Measurements from ENCODE around the gene YY1.
A peak's percentile ranks its signal among the peaks of the same experiment; 100 is the strongest.

The YY1 gene

GRCh38 chr14:100299238-100299560, 60.3 kb downstream of the YY1 start:
- no peak overlapping the region for H2AK5ac ChIP-seq (ENCODE audit: low read length, severe bottlenecking)
- no peaks in the 10 kb centered on the region for H3K27me3 ChIP-seq (ENCODE audit: control insufficient read depth in 1 of 2, insufficient read depth in 1 of 2, low read length in 2 of 2)
- no peak overlapping the region for H3K9ac ChIP-seq (ENCODE audit: low read length)
- no peak overlapping the region for H3K14ac ChIP-seq (ENCODE audit: low read length in 2 of 2)
- no peak for DNase-seq
- WGBS: 95% methylated on average over 6 of the region's 6 CpGs
- peaks cover 52% of the 10 kb centered on the region for H3K79me1 ChIP-seq (replicated peaks; ENCODE audit: low read length, poor library complexity, severe bottlenecking)
- no peak overlapping the region for H2BK5ac ChIP-seq (ENCODE audit: low read depth, low read length, poor library complexity, severe bottlenecking)
- no peak overlapping the region for H4K8ac ChIP-seq (ENCODE audit: low read length)
- no peak overlapping the region for H2BK15ac ChIP-seq (ENCODE audit: low read depth, poor library complexity, severe bottlenecking)
- H2AFZ ChIP-seq (ENCODE audit: low read depth, low read length): no peak overlapping the region
- peaks cover 19% of the 10 kb centered on the region for H3K4me1 ChIP-seq (ENCODE audit: control insufficient read depth, insufficient read depth, low read depth, low read length)
- H3K4me2 ChIP-seq (ENCODE audit: low read length, poor library complexity, severe bottlenecking): no peak overlapping the region
- H3K23ac ChIP-seq (ENCODE audit: low read length in 2 of 2): no peak overlapping the region
- no peak overlapping the region for H3K4ac ChIP-seq (ENCODE audit: low read depth in 1 of 2, low read length in 2 of 2)
- H2BK120ac ChIP-seq (ENCODE audit: low read depth, low read length): no peak overlapping the region
- peaks cover 9 to 50% of the 10 kb centered on the region in 2 experiments for H3K36me3 ChIP-seq (ENCODE audit: control insufficient read depth in 1 of 2, insufficient read depth in 2 of 2, low read depth in 1 of 2, low read length in 2 of 2)
- H3K9me3 ChIP-seq (ENCODE audit: control insufficient read depth, low read length): no peaks in the 10 kb centered on the region
- H3K18ac ChIP-seq (ENCODE audit: low read depth in 1 of 2, low read length in 2 of 2): no peak overlapping the region
- no peak overlapping the region for H3K4me3 ChIP-seq (ENCODE audit: insufficient read depth in 1 of 2, low read depth in 1 of 2, low read length in 2 of 2)
- H2BK12ac ChIP-seq (ENCODE audit: low read length in 2 of 2): no peak overlapping the region
- no peak overlapping the region for H4K91ac ChIP-seq (ENCODE audit: low read length)
- no peak overlapping the region for H3K27ac ChIP-seq (ENCODE audit: low read length, poor library complexity, severe bottlenecking)

- no peaks in the 10 kb centered on the region for H3K9me3 ChIP-seq (ENCODE audit: control insufficient read depth, low read length)
- no peak for DNase-seq
- peaks cover 31% of the 10 kb centered on the region for H3K4me1 ChIP-seq (ENCODE audit: control insufficient read depth, insufficient read depth, low read depth, low read length)
- H3K4ac ChIP-seq (ENCODE audit: low read depth in 1 of 2, low read length in 2 of 2): no peak overlapping the region
- H2BK15ac ChIP-seq (ENCODE audit: low read depth, poor library complexity, severe bottlenecking): no peak overlapping the region
- H3K4me3 ChIP-seq (ENCODE audit: insufficient read depth in 1 of 2, low read depth in 1 of 2, low read length in 2 of 2): no peak overlapping the region
- H3K36me3 ChIP-seq (ENCODE audit: control insufficient read depth in 1 of 2, insufficient read depth in 2 of 2, low read depth in 1 of 2, low read length in 2 of 2): peaks cover 9 to 30% of the 10 kb centered on the region in 2 experiments
- peaks cover 49% of the 10 kb centered on the region for H3K79me1 ChIP-seq (replicated peaks; ENCODE audit: low read length, poor library complexity, severe bottlenecking)
- no peak overlapping the region for H3K23ac ChIP-seq (ENCODE audit: low read length in 2 of 2)
- no peak overlapping the region for H3K4me2 ChIP-seq (ENCODE audit: low read length, poor library complexity, severe bottlenecking)
- no peak overlapping the region for H2BK120ac ChIP-seq (ENCODE audit: low read depth, low read length)
- no peak overlapping the region for H2AFZ ChIP-seq (ENCODE audit: low read depth, low read length)
- H3K27ac ChIP-seq (ENCODE audit: low read length, poor library complexity, severe bottlenecking): no peak overlapping the region
- no peak overlapping the region for H3K18ac ChIP-seq (ENCODE audit: low read depth in 1 of 2, low read length in 2 of 2)
- no peak overlapping the region for H3K14ac ChIP-seq (ENCODE audit: low read length in 2 of 2)
- no peaks in the 10 kb centered on the region for H3K27me3 ChIP-seq (ENCODE audit: control insufficient read depth in 1 of 2, insufficient read depth in 1 of 2, low read length in 2 of 2)
- H4K91ac ChIP-seq (ENCODE audit: low read length): no peak overlapping the region
- no peak overlapping the region for H2BK12ac ChIP-seq (ENCODE audit: low read length in 2 of 2)
- no peak overlapping the region for H2AK5ac ChIP-seq (ENCODE audit: low read length, severe bottlenecking)
- H4K8ac ChIP-seq (ENCODE audit: low read length): no peak overlapping the region
- 96% methylated on average over 1 of the region's 2 CpGs for WGBS
- H3K9ac ChIP-seq (ENCODE audit: low read length): no peak overlapping the region
- no peak overlapping the region for H2BK5ac ChIP-seq (ENCODE audit: low read depth, low read length, poor library complexity, severe bottlenecking)
Measured at GRCh38 chr14:100302616-100303015, 63.7 kb downstream of the YY1 start.

GRCh38 chr14:100303179-100303578, 64.2 kb downstream of the YY1 start:
- no peak overlapping the region for H3K9ac ChIP-seq (ENCODE audit: low read length)

GRCh38 chr14:100303925-100304324, 65.0 kb downstream of the YY1 start:
- 83% methylated on average over 4 of the region's 4 CpGs for WGBS
- Histone ChIP-seq H2AK5ac (ENCODE audit: low read length, severe bottlenecking) (no peak overlapping the region), H3K4me1 (ENCODE audit: control insufficient read depth, insufficient read depth, low read depth, low read length) (peaks cover 33% of the 10 kb centered on the region), H3K4ac (ENCODE audit: low read depth in 1 of 2, low read length in 2 of 2) (no peak overlapping the region), H3K9ac (ENCODE audit: low read length) (no peak overlapping the region), H3K27ac (ENCODE audit: low read length, poor library complexity, severe bottlenecking) (no peak overlapping the region), H3K9me3 (ENCODE audit: control insufficient read depth, low read length) (no peaks in the 10 kb centered on the region), H3K14ac (ENCODE audit: low read length in 2 of 2) (no peak overlapping the region), H3K23ac (ENCODE audit: low read length in 2 of 2) (no peak overlapping the region), H2BK12ac (ENCODE audit: low read length in 2 of 2) (no peak overlapping the region), H2BK15ac (ENCODE audit: low read depth, poor library complexity, severe bottlenecking) (no peak overlapping the region), H2AFZ (ENCODE audit: low read depth, low read length) (no peak overlapping the region), H4K91ac (ENCODE audit: low read length) (no peak overlapping the region), H3K4me3 (ENCODE audit: insufficient read depth in 1 of 2, low read depth in 1 of 2, low read length in 2 of 2) (no peak overlapping the region), H2BK5ac (ENCODE audit: low read depth, low read length, poor library complexity, severe bottlenecking) (no peak overlapping the region), H3K4me2 (ENCODE audit: low read length, poor library complexity, severe bottlenecking) (no peak overlapping the region), H3K79me1 (replicated peaks; ENCODE audit: low read length, poor library complexity, severe bottlenecking) (peaks cover 47% of the 10 kb centered on the region), H3K36me3 (ENCODE audit: control insufficient read depth in 1 of 2, insufficient read depth in 2 of 2, low read depth in 1 of 2, low read length in 2 of 2) (peaks cover under 1 to 18% of the 10 kb centered on the region in 2 experiments), H4K8ac (ENCODE audit: low read length) (no peak overlapping the region), H3K18ac (ENCODE audit: low read depth in 1 of 2, low read length in 2 of 2) (no peak overlapping the region), H3K27me3 (ENCODE audit: control insufficient read depth in 1 of 2, insufficient read depth in 1 of 2, low read length in 2 of 2) (no peaks in the 10 kb centered on the region), H2BK120ac (ENCODE audit: low read depth, low read length) (no peak overlapping the region)
- no peak for DNase-seq

More at GRCh38 chr14:100303179-100303578, 64.2 kb downstream of the YY1 start:
- Histone ChIP-seq H2BK120ac (ENCODE audit: low read depth, low read length) (no peak overlapping the region), H3K4me2 (ENCODE audit: low read length, poor library complexity, severe bottlenecking) (no peak overlapping the region), H3K4me3 (ENCODE audit: insufficient read depth in 1 of 2, low read depth in 1 of 2, low read length in 2 of 2) (no peak overlapping the region), H4K91ac (ENCODE audit: low read length) (no peak overlapping the region), H3K9me3 (ENCODE audit: control insufficient read depth, low read length) (no peaks in the 10 kb centered on the region), H3K27ac (ENCODE audit: low read length, poor library complexity, severe bottlenecking) (no peak overlapping the region), H2AK5ac (ENCODE audit: low read length, severe bottlenecking) (no peak overlapping the region), H3K23ac (ENCODE audit: low read length in 2 of 2) (no peak overlapping the region), H4K8ac (ENCODE audit: low read length) (peak overlapping the region; percentile 7), H2AFZ (ENCODE audit: low read depth, low read length) (no peak overlapping the region), H3K27me3 (ENCODE audit: control insufficient read depth in 1 of 2, insufficient read depth in 1 of 2, low read length in 2 of 2) (no peaks in the 10 kb centered on the region), H3K14ac (ENCODE audit: low read length in 2 of 2) (no peak overlapping the region), H3K4ac (ENCODE audit: low read depth in 1 of 2, low read length in 2 of 2) (no peak overlapping the region), H2BK15ac (ENCODE audit: low read depth, poor library complexity, severe bottlenecking) (no peak overlapping the region), H3K18ac (ENCODE audit: low read depth in 1 of 2, low read length in 2 of 2) (no peak overlapping the region), H3K36me3 (ENCODE audit: control insufficient read depth in 1 of 2, insufficient read depth in 2 of 2, low read depth in 1 of 2, low read length in 2 of 2) (peaks cover 8 to 25% of the 10 kb centered on the region in 2 experiments), H3K4me1 (ENCODE audit: control insufficient read depth, insufficient read depth, low read depth, low read length) (peaks cover 36% of the 10 kb centered on the region), H2BK5ac (ENCODE audit: low read depth, low read length, poor library complexity, severe bottlenecking) (no peak overlapping the region), H2BK12ac (ENCODE audit: low read length in 2 of 2) (no peak overlapping the region), H3K79me1 (replicated peaks; ENCODE audit: low read length, poor library complexity, severe bottlenecking) (peaks cover 50% of the 10 kb centered on the region)
- peak; percentile 38 for DNase-seq
- WGBS: 87% methylated on average over 8 of the region's 8 CpGs

Data from mesenchymal stem cell (in vitro differentiated cells and primary cell).